Vagina (tissue), 2 donors: ENCODE results near the gene ENAH.

Experiments
- CTCF ChIP-seq, 3 experiments: fragments of 450-650 bp in 2 of 3; fragments of 200-600 bp in 1 of 3; sonication (generic) in 1 of 3; IDR thresholded peaks; one replicate each; pipeline ENCODE4 v1.5.1; 2017 to 2019; ENCODE audit warnings: antibody characterized with exemption in 3 of 3, mild to moderate bottlenecking in 2 of 3, moderate library complexity in 2 of 3
- POLR2A ChIP-seq, 2 donors: fragments of 450-650 bp; IDR thresholded peaks; one replicate each; pipeline ENCODE4 v1.6.1; 2017; ENCODE audit warnings: antibody characterized with exemption in 2 of 2, mild to moderate bottlenecking in 2 of 2, moderate library complexity in 2 of 2
- POLR2AphosphoS5 ChIP-seq, 2 donors: sonication (generic); formaldehyde crosslinking; IDR thresholded peaks; one replicate each; pipeline ENCODE4 v1.9.0; 2017; ENCODE audit warnings: antibody characterized with exemption in 2 of 2, mild to moderate bottlenecking in 2 of 2, low read depth in 1 of 2; ENCODE audit not compliant: insufficient read depth in 1 of 2

GRCh38 chr1:225693085-225693696 lies 40.3 kb upstream of the ENAH start:
- no peak for TF ChIP-seq POLR2AphosphoS5 (IDR thresholded peaks at IDR 0.05; ENCODE audit: insufficient read depth in 1 of 2, low read depth in 1 of 2)
- no peak for TF ChIP-seq CTCF (IDR thresholded peaks at IDR 0.05)
- no peak for TF ChIP-seq POLR2A (IDR thresholded peaks at IDR 0.05)
